HG02943 (cell line): Measurements from ENCODE around the gene ADCY7.
"Not testable (repeated sequence)": the region's sequence is repeated elsewhere in the genome, so short reads cannot be mapped to it uniquely, and the experiment has no call there.

Source experiments
- ATAC-seq: cut with Tn5 transposase; IDR thresholded peaks from one replicate; pipeline ENCODE4 v1.9.1; 2021; ENCODE audit warnings: mild to moderate bottlenecking, low read depth, moderate library complexity; ENCODE audit not compliant: unreplicated experiment

Gene ADCY7

DNA sequence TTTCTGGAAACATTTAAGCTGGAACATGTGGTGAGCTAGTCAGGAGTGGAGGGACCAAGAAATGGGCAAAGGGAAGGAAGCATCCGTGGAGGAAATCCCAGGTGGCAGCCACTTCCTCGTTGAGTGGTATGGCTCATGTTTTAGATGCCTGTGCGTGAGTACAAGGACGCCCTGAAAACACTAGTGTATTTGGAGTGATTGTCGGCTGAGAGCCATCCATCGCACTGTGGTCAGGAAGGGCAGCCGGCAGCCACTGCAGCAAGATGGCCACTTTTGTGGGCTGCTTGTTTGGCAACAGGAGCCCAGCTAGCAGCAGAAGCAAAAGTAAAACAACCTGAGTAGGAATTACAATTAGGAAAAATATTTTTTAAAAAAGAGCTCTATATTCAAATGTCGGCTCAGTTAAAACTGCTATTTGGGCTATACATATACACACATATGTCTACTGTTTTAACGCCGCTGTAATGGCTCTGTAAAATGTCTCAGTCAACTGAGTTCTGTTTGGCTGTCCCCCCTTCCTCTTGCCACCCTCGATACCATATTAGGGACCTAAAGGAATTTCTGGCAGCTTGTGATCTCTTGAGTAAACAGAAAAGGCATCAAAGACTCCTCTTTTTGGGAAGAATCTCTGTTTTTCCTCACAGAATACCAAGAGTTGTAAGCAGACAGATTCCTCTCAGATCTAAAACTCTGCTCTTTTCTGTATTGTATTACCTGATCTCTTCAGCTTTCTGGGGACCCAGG, 63.3 kb downstream of the ADCY7 start:
- ATAC-seq: no peak

DNA sequence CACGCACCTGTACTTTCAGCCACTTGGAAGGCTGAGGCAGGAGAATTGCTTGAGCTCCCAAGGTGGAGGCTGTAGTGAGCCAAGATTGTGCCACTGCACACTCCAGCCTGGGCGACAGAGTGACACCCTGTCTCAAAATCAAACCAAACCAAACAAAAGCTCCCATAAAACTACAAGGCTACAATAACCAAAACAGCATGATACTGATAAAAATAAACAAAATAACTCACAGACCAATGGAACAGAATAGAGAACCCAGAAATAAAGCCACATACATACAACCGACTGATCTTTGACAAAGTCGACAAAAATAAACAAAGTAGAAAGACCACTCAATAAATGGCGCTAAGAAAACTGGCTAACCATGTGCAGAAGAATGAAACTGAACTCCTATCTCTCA, 65.2 kb downstream of the ADCY7 start:
- no peak for ATAC-seq

DNA sequence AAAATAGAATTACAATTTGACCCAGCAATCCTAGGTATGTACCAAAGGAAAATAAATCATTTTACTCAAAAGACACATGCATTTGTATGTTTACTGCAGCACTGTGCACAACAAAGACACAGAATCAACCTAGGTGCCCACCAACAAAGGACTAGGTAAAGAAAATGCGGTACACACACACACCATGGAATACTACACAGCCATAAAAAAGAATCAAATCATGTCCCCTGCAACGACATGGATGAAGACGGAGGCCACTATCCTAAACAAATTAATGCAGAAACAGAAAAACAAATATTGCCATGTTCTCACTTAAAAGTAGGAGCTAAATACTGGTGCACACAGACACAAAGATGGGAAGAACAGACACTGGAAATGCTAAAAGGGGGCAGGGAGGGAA, 66.2 kb downstream of the ADCY7 start:
- ATAC-seq: no peak

DNA sequence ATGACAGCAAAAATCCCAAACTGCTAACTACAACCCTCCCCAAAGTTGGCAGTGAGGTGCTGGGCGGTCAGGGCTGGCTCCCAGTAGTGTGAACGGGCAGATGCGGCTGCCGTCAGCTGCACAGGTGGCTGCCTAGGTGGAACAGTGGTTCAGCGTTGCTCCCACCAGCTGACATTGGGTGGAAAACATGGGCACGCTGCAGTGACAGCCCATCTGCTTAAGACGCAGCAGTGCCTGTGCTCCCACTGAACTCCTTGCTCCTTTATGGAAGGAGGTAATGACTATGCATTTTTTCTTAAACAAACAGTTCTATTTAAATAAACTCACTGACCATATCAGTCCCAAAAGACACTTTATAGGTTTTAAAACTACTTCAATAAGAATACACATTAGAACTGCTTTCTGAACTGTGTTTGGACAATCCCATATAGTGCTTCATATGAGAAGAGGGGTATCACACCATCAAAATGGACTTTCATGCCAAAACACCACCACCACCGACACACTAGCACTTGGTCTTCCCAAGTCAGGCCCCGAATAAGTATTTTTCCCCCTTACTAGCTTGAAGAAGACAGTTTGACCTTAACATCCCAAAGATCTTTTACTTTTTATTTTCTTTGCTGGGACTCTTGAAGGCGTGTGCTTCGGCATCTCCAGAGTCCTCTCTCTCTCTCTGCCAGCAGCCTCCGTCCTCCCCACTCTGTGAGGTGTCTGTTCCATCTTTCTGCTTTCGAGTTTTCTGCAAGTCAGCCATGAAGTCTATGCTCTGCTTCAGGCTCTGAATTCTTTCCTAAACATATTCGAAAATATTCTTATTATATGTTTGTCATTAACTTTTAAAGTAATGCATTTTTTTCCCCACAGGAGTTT, 68.0 kb downstream of the ADCY7 start:
- ATAC-seq: no peak

DNA sequence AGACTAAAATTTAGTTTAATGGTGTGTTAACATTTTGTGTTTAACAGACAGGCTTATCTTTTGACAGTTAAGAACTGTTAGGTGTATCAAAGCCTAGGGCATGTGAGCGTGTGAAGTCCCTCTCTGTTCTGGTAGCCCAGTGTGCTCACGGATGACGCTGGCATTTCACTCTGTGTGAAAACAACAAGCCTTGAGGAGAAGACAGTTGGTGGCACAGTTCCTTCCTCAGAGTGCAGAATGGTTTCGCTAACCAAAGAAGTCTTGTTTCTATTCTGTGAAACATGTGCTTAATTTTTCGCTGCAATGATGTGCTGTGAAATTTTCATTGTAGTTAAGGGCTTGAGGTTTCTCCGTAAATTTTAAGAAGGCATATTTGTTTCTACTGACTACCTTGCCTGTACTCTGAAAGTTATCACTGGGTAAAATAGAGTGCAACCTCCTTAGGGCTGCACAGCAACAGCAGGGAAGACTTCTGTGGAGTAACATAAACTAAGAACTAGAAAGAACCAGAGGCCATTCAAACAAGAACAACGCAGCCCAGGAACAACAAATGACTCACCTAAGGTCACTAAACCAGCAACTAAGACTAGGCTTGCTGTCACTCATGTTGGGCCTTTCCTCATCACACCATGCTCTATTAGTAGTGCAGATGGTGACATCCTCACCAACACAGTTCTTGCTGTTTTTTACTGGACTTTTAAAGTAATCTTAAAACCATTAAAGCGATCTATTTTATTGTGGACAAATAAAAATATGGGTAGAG, 69.0 kb downstream of the ADCY7 start:
- peak; percentile 68 for ATAC-seq

DNA sequence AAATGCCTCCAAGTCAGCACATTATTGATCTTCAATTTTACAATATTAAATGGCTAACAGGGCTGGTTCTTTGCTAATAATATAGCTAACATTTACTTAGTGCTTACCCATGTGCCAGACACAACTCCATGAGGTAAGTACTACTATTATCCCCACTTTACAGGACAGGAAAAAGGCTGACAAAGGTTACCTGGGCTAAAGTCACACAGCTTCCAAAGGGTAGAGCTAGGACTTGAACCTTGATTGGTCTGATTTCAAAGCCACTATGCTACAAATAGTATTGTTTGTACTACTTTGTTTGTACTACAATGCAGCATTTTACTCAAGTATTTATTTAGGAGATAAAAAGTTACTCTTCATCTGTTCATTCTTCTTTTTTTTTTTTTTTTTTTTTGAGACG, 70.5 kb downstream of the ADCY7 start:
- ATAC-seq: no peak

DNA sequence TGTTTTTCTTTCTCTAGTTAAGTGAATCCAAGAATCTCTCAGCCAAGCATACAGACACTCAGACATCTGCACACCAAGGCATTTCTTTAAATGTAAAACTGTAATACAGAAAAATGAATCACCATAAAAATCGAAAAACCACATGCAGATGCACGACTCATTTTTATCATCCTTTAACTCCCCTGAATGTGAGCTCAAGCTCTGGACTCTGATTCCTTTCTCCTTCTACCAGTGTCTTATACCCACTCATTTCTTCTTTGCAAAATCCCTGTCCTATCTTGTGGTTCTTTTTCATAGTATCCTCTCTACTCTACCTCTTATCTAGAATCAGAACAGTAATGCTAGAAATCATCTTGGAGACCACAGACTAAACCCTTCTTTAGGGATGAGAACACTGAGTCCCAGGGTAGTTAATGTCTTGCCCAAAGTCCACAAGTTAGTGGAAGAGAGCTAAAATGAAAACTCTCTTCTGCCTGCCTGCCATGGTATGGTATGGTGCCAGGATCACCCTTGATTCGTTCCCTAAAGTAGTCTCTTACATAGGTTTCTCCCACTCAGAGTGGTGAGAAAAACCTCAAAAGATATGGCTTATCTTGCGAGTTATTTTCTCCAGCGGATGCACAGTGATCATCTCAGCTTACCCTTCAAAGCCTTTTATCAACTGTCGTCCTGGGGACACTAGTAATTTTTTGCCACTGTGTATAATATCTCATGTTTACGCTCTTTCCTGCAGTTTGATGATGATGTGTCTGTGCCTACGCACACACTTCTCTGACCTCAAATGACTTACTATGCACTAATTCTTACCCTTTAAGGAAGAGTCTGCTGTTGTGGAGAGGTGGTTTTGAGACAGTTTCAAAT, 72.2 kb downstream of the ADCY7 start:
- no peak for ATAC-seq

DNA sequence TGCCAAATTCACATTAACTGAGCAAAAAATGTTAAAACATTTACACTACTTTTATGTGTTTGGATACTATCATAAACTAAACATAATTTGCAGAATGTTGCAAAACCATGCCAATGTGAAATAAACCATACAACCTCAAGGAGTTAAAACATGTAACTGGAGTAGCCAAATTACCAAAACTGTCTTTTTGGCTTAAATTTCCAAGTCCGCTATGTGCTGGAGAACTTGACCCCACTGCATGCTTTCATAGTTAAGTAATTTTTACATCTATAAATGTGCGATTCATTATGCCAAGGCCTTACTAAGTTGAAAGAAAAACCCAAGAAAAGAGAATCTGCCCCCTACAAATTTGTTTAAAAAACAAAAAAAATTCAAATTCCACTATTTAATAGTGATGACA, 74.2 kb downstream of the ADCY7 start:
- ATAC-seq: no peak

DNA sequence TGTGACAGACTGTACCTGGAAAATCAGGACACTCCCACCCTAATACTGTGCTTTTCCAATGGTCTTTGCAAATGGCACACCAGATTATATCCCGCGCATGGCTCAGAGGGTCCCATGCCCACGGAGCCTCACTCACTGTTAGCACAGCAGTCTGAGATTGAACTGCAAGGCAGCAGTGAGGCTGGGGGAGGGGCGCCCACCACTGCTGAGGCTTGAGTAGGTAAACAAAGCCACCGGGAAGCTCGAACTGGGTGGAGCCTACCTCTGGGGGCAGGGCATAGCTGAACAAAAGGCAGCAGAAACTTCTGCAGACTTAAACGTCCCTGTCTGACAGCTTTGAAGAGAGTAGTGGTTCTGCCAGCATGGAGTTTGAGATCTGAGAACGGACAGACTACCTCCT, 77.2 kb downstream of the ADCY7 start:
- ATAC-seq: not testable (repeated sequence)

DNA sequence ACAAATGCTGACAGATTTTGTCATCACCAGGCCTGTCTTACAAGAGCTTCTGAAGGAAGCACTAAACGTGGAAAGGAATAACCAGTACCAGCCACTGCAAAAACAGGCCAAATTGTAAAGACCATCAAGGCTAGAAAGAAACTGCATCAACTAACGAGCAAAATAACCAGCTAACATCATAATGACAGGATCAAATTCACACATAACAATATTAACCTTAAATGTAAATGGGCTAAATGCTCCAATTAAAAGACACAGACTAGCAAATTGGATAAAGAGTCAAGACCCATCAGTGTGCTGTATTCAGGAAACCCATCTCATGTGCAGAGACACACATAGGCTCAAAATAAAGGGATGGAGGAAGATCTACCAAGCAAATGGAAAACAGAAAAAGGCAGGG, 78.9 kb downstream of the ADCY7 start:
- not testable (repeated sequence) for ATAC-seq

DNA sequence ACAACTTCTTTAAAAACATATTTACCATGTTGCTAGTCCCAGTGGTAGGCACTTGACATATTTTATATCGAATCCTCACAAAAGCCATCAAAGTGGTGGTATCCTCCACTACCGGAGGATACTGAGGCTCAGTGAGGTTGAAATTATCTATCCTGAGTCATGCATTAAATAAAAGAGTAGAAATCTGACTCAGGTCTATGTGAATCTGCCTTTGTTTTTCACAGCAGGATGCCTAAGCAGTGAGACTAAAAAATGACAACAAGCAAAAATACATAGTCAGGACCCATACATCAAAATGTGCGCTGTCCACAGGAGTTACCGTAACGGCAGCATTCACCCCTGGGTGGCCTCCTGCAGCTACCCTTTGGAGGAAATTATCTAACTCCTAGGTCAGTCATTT, 84.8 kb downstream of the ADCY7 start:
- ATAC-seq: no peak

DNA sequence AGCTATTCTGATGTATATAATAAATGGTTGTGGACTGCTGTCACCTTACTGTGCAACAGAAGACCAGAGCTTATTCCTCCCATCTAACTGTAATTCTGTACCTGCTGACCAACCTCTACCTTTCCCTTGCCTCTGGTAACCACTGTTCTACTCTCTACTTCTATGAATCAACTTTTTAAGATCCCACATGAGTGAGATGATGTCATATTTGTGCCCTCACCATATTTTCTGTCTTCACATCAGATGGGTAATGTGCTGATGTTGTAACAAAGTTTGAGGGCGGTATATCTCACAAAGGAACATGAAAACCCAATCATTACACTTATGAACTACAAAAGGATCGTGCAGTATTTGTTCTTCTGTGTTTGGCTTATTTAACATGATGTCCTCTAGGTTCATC, 85.6 kb downstream of the ADCY7 start:
- no peak for ATAC-seq

DNA sequence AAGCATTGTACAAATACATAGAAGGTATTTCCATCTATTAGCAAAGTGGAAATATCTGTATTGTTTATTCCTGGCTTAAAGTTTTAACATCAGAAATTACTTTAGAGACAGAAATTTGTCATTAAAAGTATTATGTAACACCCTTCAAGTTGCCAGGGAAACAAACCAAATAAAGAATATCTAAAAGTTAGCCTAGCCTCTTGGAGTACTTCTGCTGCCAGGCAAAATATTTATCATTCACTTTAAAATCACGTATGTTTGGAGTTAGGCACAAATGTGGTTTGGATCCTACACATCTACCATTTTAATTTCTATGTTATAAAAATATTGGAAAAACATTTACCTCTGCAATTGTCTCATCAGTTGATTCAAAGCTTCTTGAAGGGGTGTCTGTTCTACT, 87.7 kb downstream of the ADCY7 start:
- no peak for ATAC-seq

DNA sequence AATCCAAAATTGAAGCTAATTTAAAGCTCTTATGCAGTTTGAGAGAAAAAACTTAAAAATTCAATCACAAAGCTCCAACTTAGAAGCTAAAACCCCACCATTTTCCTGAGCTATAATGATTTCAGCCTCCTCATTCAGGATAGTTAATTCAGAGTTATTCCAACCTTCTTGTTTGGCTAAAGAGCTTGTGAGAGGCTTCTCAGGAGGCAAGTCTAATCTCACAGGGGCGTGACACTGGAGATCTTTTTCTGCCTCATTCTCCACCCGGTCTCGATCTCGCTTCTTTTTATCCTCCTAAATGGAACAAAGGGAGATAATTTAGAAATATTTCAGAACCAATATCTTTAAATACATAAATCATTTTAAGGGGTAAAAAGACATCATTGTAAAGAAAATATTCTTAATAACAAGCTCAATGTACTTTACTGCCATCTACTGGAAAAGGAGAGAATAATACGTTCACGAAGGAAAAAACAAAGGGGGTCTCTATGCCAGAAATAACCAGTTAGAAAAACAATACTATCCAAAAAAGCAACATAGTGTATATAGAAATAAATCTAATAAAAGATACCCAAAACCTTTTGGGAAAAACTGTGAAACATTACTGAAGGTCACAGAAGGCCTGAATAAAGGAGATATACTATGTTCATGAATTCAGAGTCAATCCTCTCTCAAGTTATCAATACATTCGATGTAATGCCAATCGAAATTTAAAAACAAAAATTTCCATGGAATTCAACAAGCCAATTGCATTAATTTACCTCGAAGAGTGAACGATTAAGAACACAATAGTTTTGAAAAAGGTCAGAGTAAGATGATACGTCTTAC, 88.5 kb downstream of the ADCY7 start:
- ATAC-seq: no peak

DNA sequence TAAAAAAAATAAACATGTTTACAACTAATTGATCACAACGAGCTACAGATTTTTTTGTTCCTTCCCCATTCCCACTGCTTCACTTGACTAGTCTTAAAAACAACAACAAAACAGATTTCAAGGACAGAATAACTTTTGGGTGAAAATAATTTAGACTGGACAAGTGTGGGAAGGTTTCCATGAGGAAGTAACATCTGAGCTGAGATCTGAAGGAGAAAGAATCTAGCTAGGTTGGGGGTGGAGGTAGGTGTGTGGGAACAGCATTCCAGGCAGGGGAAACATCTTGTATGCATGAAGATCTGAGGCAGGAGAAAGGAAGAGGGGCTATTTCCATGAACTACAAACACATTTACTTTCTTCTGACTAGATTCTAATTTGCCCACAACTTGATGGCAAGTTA, 93.3 kb downstream of the ADCY7 start:
- ATAC-seq: no peak

DNA sequence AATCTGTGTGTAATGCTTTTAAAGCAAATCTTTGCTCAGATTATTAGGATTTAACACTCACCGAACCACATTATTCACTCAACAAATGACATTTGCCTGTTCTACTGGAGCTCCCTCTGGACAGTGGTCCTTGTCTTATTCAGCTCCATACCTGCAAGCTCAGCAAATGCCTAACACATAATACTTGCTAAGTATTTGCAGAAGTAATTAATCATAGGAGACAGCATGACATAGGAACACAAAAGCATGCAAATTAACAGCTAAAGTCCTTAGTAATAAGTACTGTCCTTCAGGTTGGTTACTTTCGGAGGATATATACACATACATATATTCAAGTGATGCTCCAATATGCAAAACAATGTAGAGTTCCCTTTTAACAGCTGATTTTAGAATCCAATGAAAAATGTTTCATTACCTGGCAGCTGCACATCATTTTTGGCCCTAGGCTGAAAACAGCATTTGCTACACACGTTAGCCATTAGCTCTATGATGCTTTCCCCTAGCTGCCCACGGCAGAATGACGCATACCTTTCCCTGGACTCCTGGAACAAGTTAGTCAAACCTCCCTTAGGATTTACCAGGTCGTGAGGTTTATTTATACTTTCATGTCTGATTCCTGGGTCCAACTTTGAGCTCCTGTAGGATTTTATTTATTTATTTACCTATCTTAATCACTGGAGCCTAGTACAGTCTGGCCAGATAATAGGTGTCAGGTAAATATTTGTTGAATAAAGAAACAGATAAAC, 93.9 kb downstream of the ADCY7 start:
- no peak for ATAC-seq

DNA sequence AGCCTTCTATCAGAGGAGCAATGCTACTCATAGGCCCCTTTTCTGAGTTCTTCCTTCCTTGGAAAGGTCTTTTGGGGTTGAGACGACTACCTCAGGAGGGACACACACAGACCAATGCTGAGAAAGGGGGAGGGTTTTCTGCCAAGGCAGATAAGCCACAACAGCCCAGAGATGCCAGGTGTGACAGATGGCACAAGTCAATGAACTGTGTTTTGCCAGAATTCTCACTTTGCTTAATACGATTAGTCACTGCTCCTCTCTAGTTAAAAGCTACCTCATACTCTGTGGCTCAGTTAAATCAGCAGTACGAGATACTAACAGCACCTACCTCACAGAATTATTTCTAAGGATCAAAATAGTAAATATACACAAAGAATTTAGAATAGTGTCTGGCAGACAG, 94.4 kb downstream of the ADCY7 start:
- ATAC-seq: no peak

DNA sequence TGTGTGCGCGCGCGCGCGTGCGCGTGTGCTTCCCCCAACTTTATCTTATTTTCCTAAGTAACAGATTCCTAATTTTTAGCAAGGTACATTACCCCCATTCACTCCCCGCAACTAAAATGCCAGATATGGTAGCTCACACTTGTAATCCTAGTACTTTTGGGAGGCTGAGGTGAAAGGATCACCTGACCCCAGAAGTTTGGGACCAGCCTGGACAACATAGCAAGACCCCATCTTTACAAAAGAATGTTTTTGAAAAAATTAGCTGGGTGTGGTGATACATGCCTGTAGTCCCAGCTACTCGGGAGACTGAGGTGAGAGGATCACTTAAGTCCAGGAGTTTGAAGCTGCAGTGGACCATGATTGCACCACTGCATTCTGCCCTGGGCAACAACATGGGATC, 97.3 kb downstream of the ADCY7 start:
- ATAC-seq: no peak
